ENCODE results near the gene DGKG. TPM values are rescaled to one million over a fixed set of nuclear protein-coding genes. Genes with fewer than 3 reads are reported as not detected.

DGKG gene
- total and polyA plus RNA-seq, 2 of the 8 experiments (the other 6 are each of a cell fraction or from before 2014, with no cell fraction given): 0.30 to 0.48 TPM

DNA sequence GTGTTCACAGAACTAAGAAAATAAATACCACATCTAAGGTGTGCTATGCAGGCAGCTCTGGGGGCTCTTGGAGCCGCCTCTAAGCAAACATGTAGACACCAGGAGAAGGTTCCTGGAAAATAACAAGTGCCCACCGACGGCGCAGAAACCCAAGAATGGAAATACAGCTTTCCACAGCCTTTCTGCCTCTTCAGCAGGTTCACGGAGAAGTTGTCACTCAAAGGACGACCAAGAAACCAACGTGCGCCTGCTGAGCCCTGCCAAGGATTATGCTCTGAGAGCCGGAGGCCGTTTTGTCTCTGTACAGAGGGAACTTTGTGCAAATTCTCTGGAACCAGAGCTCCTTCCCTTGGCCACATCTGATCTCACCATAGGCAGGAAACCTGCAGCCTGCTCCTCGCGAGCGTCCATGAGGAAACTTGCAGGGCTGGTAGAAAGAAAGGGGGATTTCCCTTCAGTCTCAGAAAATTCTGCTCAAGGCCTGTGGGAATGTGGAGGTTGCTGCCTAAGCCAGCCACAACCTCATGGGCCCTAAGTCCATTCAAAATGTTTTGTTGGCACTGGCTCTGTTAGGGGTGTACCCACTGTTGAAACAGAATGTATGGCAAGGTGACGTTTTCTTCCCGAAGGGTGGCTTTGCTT lies 212.6 kb downstream of the DGKG start:
- no peak overlapping the region for H3K4me3 ChIP-seq (ENCODE audit: extremely low read depth in 1 of 4, insufficient read depth in 2 of 4, low read depth in 3 of 4, low read length in 4 of 4)
- H3K4me2 ChIP-seq (ENCODE audit: insufficient read depth in 1 of 2, low read depth in 2 of 2, low read length in 2 of 2): no peak overlapping the region
- H3K27me3 ChIP-seq (replicated peaks in 1 of 4; ENCODE audit: control insufficient read depth in 3 of 4, extremely low read depth in 1 of 4, insufficient read depth in 3 of 4, low read length in 3 of 4): no peaks in the 10 kb centered on the region
- H3K4me1 ChIP-seq (replicated peaks in 1 of 4; ENCODE audit: control insufficient read depth in 3 of 4, insufficient read depth in 4 of 4, low read length in 3 of 4): no peaks in the 10 kb centered on the region
- no peak overlapping the region for H2BK120ac ChIP-seq (replicated peaks; ENCODE audit: low read depth, low read length)
- no peak overlapping the region for H2AK5ac ChIP-seq (ENCODE audit: low read depth, low read length)
- no peak overlapping the region for H2BK15ac ChIP-seq (ENCODE audit: low read length)
- no peaks in the 10 kb centered on the region for H3K36me3 ChIP-seq (ENCODE audit: control insufficient read depth in 2 of 4, insufficient read depth in 4 of 4, low read length in 3 of 4)
- no peaks in the 10 kb centered on the region for H3K79me1 ChIP-seq (ENCODE audit: low read depth, low read length)
- H3K27ac ChIP-seq (ENCODE audit: low read depth, low read length): no peak overlapping the region
- no peak overlapping the region for H3K9ac ChIP-seq (replicated peaks in 1 of 4; ENCODE audit: extremely low read depth in 1 of 4, low read depth in 3 of 4, low read length in 3 of 4)
- H3K18ac ChIP-seq (ENCODE audit: extremely low read depth, low read length): no peak overlapping the region
- H2BK20ac ChIP-seq (ENCODE audit: low read length): no peak overlapping the region
- peaks cover 0 to 1% of the 10 kb centered on the region in 2 experiments for H4K20me1 ChIP-seq (replicated peaks in 1 of 2; ENCODE audit: control insufficient read depth in 1 of 2, insufficient read depth in 2 of 2, low read length in 2 of 2)
- DNase-seq (ENCODE audit: low read depth in 1 of 2, low spot score in 2 of 2) (no peak), FAIRE-seq (no peak)
- no peaks in the 10 kb centered on the region for H3K9me3 ChIP-seq (ENCODE audit: insufficient read depth in 2 of 2, low read depth in 1 of 2, low read length in 1 of 2)
- TF ChIP-seq MAFK (IDR thresholded peaks at IDR 0.05; ENCODE audit: low read depth, low read length) (no peak), SIRT6 (IDR thresholded peaks at IDR 0.05; ENCODE audit: low read length) (no peak), SUZ12 (IDR thresholded peaks at IDR 0.05; ENCODE audit: low read length) (no peak), RBBP5 (IDR thresholded peaks at IDR 0.05; ENCODE audit: borderline replicate concordance, low read depth, low read length) (no peak), TBP (IDR thresholded peaks at IDR 0.05; ENCODE audit: low read depth, low read length) (no peak), NANOG (IDR thresholded peaks at IDR 0.05; ENCODE audit: insufficient read depth, low read depth, low read length, poor library complexity, severe bottlenecking) (no peak), SP2 (IDR thresholded peaks at IDR 0.05; ENCODE audit: low read length) (no peak), POLR2A (IDR thresholded peaks at IDR 0.05; ENCODE audit: control extremely low read depth in 1 of 2, low read depth in 2 of 2, low read length in 2 of 2) (no peak)
- TF ChIP-seq, protein P1, sequence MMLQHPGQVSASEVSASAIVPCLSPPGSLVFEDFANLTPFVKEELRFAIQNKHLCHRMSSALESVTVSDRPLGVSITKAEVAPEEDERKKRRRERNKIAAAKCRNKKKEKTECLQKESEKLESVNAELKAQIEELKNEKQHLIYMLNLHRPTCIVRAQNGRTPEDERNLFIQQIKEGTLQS (IDR thresholded peaks at IDR 0.05; ENCODE audit: insufficient read depth, low read depth, low read length): no peak
- TF ChIP-seq, protein P2, sequence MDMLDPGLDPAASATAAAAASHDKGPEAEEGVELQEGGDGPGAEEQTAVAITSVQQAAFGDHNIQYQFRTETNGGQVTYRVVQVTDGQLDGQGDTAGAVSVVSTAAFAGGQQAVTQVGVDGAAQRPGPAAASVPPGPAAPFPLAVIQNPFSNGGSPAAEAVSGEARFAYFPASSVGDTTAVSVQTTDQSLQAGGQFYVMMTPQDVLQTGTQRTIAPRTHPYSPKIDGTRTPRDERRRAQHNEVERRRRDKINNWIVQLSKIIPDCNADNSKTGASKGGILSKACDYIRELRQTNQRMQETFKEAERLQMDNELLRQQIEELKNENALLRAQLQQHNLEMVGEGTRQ (IDR thresholded peaks at IDR 0.05; ENCODE audit: low read length): no peak
- no peak overlapping the region for H2BK5ac ChIP-seq (ENCODE audit: low read depth, low read length)
- H2AFZ ChIP-seq (ENCODE audit: low read length): no peak overlapping the region
- H4K8ac ChIP-seq (ENCODE audit: extremely low read depth, insufficient read depth, low read length): no peak overlapping the region
- WGBS, 2 experiments (ENCODE audit: extremely low coverage in 1 of 2, insufficient coverage in 1 of 2, insufficient read length in 1 of 2, insufficient replicate concordance in 2 of 2, low coverage in 1 of 2, low lambda C conversion rate in 2 of 2, missing lambda C conversion rate in 1 of 2): 85% methylated on average over 15 of the region's 15 CpGs; no CpG with 5 or more reads in 1 of the 2 experiments
- H3K56ac ChIP-seq (replicated peaks; ENCODE audit: insufficient read length, low read depth, low read length): no peak overlapping the region
- no peak overlapping the region for H3K23ac ChIP-seq (ENCODE audit: insufficient read length)
- no peak overlapping the region for H4K5ac ChIP-seq (ENCODE audit: insufficient read length, low read depth, low read length)
- H3K23me2 ChIP-seq (ENCODE audit: low read depth, low read length): 0 out of 2 replicates have a peak, but pooled peaks cover 2% of the 10 kb centered on the region
- H3K79me2 ChIP-seq (ENCODE audit: control insufficient read depth in 1 of 2, insufficient read depth in 2 of 2, low read length in 2 of 2): no peaks in the 10 kb centered on the region
- POLR2A ChIA-PET (ENCODE audit: partially characterized antibody): no interaction called here
- H4K91ac ChIP-seq (replicated peaks; ENCODE audit: insufficient read length, low read length): no peak overlapping the region
- H2BK12ac ChIP-seq (ENCODE audit: low read depth, low read length): no peak overlapping the region
- CTCF ChIA-PET (ENCODE audit: partially characterized antibody): interaction anchor here (2.6 kb wide), 1 partner anchor 16 kb away, joined by 7 read pairs; no protein-coding TSS in a partner anchor
- no peak overlapping the region for H3K4ac ChIP-seq (replicated peaks; ENCODE audit: insufficient read length, low read depth, low read length)
- H3K14ac ChIP-seq (ENCODE audit: insufficient read length): no peak overlapping the region
